D341Med (cell line): Measurements from ENCODE around the gene PPP4R3B.
"Not testable (repeated sequence)": the region's sequence is repeated elsewhere in the genome, so short reads cannot be mapped to it uniquely, and the experiment has no call there.

Source experiments
- DNase-seq: peaks from one replicate; pipeline ENCODE4 v3.0.0; 2012; ENCODE audit warnings: low spot score

The PPP4R3B gene

DNA sequence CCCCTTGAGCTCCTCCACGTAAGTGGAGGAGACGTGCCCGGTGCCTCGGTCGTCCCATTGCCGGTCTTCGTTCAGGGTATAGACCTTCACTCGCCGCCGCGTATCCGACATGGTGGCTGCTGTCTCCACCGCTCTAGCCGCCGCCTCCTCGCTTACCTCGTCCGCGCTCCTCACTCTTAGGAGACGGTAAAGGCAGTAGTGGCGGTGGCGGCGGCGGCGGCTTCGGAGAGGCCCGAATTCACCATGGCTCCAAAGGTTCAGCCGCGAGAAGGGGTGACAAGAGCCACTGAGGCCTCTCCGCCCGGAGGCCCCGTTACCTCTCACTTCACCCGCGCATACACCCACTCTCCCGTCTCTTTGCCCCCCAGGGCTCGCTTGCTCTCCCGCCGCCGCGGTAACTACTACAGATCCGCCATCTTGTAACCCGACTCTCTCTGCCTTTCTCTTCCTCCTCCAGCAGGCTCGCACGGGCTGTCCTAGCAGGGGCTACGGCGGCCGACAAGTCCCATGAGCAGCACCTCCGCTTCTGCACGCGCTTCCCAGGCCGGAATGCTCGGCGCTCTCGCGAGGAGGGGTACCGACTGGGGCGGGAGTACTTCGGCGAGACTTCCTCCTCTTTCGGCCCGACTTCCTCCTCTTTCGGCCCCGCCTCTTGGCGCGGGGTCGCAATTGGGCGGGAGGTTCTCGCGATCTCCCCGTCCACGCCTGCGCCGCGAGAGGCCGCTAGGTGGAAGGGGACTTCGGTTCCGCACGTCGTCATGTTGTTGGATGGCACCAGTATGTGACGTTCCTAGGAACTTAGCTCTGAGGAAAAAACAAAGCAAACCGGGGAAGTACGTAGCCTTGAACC is at the start of gene PPP4R3B:
Gene PPP4R3B (minus strand): TSS at position 448 of the 850 bp plus-strand sequence. CDS start 337 bp downstream, at position 111.
- peak; percentile 93 for DNase-seq

DNA sequence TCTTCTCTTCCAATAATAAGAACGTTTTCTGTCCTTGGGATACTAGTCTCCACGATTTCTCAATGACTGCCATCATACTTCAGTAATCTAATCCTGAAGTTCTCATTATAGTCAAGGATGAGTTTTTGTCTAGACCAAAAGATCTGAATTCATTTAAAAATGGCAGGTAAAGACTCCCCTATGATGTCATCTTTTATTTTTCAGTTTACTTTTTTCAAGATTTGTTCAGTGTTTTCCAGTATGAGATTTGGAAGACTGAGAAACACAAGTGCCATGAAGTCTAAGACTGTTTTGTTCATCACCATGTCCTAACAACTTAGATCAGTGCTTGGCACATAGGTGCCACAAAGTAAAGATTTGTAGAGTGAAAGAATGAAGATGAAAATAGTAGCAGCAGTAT is 35.8 kb upstream of the PPP4R3B start:
- DNase-seq = no peak

- DNase-seq = no peak
These were observed 31.8 kb upstream of the PPP4R3B start for GRCh38 chr2:55649211-55649610.

GRCh38 chr2:55636831-55637230 is 19.4 kb upstream of the PPP4R3B start:
- DNase-seq = no peak

DNA sequence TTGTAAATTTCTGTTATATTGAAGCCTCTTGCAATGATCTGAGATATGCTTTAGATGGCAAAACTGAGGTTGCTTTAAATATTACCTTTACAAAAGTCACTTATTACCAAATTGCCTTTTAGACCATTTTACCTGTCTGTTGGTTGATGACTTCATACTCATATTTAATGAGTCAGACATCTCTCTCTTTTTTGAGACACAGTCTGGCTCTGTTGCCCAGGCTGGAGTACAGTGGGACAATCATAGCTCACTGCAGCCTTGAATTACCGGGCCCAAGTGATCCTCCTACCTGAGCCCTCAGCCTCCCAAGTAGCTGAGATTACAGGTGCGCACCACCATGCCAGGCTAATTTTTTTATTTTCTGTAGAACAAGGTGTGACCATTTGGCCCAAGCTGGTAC is 11.5 kb upstream of the PPP4R3B start:
- DNase-seq = no peak

DNA sequence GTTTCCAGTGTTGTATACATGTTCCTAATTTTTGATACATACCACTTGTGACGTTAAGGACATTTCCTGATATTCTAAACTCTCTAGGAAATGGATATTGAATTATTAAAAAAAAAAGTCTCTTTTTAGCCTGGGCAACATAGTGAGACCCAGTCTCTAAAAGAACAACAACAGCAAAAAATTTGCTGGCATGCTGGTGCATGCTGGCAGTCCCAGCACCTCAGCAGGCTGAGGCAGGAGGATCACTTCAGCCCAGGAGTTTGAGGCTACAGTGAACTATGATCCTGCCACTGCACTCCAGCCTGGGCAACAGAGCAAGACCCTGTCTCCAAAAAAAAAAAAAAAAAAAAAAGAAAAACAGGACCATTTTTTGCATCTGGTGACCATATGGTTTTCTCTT is 10.5 kb upstream of the PPP4R3B start:
- DNase-seq = no peak

- DNase-seq = no peak
These were observed 4.4 kb upstream of the PPP4R3B start for GRCh38 chr2:55621802-55622201.

- DNase-seq = peak; percentile 43
These were observed 2.8 kb upstream of the PPP4R3B start for GRCh38 chr2:55620123-55620779.

DNA sequence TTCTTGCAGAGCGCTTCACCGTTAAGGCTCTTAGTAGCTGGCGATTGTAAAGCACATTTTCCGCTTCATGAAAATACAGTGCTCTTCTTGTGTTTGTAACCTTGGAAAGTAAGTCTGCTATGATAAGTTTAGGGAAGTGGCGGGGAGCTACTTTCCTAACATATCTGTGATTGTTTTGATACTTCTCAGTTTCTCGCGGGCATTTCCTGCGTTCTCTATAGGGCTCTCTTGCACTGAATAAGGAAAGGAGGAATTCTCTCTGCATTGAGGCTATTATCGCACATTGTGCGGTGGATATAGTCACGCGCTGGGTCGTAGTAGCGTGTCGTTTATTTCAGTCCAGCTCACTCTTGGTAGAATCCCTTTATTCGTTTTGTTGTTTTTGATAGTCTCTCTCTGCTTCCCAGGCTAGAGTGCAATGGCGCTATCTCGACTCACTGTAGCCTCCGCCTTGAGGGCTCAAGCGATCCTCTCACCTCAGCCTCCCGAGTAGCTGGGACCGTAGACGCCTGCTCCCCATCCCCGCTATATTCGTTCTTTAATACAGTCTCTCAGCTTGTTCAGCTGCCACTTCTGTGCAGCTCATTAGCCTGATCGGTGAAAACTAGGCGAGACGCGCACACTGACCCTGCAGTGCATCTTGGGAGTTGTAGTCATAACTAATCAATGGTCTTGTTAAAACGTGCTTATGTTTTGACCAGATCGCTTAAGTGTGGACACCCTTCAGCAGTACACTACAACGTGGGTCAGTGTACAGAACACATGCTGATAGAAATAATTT is 1.0 kb upstream of the PPP4R3B start:
- peak; percentile 67 for DNase-seq

DNA sequence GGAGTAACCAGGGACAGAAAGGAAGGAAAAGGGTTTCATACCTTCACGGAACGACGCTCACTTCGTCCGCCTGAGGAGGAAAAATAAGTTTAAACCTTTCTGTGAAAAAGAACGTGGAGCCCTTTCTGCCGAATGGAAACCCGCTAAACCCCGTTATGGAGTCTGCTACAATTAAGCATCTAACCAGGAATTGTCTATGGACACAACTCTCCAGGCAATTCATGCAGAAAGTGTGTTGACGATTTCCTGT is 528 bp upstream of the PPP4R3B start:
- no peak for DNase-seq

- DNase-seq = peak; percentile 45
These were observed 759 bp downstream of the PPP4R3B start for GRCh38 chr2:55616551-55617174.

DNA sequence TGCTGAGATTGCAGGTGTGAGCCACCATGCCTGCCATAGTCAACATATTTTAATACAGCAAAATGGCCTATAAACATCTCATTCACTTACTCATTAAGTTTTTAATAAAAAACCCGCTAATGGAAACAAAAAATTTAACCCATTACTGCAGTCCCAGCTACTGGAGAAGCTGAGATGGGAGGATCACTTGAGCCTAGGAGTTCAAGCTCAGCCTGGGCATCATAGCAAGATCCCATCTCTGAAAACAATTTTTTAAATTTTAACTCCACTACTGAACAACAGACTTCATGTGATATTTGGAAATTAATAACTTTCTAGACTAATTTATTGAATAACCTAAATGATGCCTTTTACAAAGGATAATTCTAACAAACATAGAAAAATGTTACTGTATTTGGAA is 5.4 kb downstream of the PPP4R3B start:
- DNase-seq = no peak

- no peak for DNase-seq
These were observed 6.3 kb downstream of the PPP4R3B start for GRCh38 chr2:55610954-55611743.

DNA sequence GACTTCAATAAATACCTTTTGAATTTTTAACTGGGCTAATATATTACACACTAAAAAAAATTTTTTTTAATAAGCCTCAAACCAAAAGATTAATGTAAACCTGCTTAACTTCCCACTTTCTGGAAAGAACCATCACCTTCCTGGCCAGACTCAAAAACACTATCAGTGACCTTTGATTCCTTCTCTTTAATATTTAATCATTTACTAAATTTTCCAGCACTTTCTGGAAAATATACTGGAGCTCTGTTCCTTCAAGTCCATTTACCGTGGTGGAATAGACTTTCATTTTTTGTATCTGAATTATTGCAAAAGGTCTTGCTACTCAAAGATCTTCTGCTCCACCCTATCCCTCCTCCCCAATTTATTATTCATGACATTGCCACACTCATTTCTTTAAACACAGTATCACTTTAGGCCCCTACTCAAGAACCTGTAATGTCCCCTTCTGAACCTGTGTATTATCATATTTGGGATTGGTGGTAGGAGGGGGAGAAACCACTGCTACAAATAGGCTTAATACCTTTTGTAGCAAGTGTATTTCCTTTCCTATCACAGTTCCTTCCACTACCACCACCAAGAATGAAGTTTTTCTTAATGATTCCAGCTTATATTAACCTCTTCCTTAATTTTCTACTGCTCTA is 7.4 kb downstream of the PPP4R3B start:
- DNase-seq = no peak

- DNase-seq = no peak
These were observed 8.1 kb downstream of the PPP4R3B start for GRCh38 chr2:55609193-55609794.

DNA sequence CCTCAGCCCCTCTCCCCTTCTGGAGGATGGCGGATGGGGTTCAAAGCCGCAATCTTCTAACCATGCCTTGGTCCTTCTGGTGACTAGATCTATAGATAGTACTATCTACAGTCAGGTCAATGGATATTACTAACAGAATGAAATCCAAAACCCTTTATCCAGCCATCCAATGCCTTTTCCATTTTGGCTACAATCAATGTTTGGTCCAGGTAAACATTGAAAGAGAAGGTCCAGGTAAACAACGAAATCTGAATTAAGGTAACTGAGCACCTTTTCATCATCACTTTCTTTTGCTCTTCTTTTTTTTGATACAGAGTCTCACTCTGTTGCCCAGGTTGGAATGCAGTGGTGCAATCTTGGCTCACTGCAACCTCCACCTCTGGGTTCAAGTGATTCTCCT is 9.7 kb downstream of the PPP4R3B start:
- no peak for DNase-seq

GRCh38 chr2:55604027-55604565 is 13.3 kb downstream of the PPP4R3B start:
- no peak for DNase-seq

GRCh38 chr2:55601849-55602248 is 15.6 kb downstream of the PPP4R3B start:
- no peak for DNase-seq

- no peak for DNase-seq
These were observed 19.2 kb downstream of the PPP4R3B start for GRCh38 chr2:55598056-55598795.

GRCh38 chr2:55596795-55597194 is 20.6 kb downstream of the PPP4R3B start:
- not testable (repeated sequence) for DNase-seq
